ENCODE data around the gene CAND2.

CAND2 gene

DNA sequence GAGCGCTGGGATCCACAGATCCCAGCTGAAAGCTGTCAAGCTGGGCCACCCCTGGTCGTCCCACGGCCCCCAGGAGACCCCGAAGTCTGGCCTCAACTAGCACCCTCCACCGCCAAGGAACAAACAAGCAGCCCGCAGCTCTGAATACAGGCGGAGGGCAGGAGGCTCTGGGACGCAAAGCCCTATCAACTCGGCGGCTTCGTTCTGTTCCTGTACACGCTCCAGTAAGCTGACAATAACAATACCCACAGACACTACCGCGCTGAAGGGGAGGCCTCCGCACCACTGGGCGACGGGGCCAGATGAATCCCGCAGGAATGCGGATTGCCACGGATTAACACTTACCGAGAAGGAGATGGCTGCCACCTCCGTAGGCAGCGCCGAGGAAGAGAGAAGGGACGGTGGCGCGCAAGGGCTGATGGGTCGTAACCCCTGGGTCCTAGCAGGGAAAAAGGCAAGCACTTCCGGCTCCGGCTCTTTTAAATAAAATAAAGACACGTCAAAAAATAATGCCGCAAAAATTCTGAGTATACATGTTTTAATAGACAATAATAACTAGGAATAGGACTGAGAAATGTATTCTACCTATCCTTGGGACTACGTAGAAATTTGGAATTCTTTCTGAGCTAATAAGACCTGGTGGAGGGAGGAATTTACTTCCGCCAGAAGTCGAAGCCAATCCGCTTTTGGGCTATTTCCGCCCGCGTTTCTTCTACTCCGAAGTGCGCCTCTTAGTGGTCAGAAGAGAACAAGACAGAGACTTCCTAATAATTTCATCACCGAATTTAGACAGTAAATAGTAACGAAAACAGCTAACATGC, 44.9 kb downstream of the CAND2 start, which contains the start of gene RPL32:
TSS of gene RPL32 (minus strand) at position 417 of the 821 bp plus-strand sequence. CDS start 1,328 bp downstream, outside the sequence.
- peak; percentile 99 for TF ChIP-seq POLR2AphosphoS5 (IDR thresholded peaks at IDR 0.05; ENCODE audit: low read depth)
- peak; percentile 64 for TF ChIP-seq CTCF (IDR thresholded peaks at IDR 0.05; ENCODE audit: insufficient read depth, low read length)
- TF ChIP-seq SPI1 (IDR thresholded peaks at IDR 0.05; ENCODE audit: borderline replicate concordance, low read depth) = peak; percentile 22; the same call in 1 of the 2 replicates
- TF ChIP-seq, protein P1, sequence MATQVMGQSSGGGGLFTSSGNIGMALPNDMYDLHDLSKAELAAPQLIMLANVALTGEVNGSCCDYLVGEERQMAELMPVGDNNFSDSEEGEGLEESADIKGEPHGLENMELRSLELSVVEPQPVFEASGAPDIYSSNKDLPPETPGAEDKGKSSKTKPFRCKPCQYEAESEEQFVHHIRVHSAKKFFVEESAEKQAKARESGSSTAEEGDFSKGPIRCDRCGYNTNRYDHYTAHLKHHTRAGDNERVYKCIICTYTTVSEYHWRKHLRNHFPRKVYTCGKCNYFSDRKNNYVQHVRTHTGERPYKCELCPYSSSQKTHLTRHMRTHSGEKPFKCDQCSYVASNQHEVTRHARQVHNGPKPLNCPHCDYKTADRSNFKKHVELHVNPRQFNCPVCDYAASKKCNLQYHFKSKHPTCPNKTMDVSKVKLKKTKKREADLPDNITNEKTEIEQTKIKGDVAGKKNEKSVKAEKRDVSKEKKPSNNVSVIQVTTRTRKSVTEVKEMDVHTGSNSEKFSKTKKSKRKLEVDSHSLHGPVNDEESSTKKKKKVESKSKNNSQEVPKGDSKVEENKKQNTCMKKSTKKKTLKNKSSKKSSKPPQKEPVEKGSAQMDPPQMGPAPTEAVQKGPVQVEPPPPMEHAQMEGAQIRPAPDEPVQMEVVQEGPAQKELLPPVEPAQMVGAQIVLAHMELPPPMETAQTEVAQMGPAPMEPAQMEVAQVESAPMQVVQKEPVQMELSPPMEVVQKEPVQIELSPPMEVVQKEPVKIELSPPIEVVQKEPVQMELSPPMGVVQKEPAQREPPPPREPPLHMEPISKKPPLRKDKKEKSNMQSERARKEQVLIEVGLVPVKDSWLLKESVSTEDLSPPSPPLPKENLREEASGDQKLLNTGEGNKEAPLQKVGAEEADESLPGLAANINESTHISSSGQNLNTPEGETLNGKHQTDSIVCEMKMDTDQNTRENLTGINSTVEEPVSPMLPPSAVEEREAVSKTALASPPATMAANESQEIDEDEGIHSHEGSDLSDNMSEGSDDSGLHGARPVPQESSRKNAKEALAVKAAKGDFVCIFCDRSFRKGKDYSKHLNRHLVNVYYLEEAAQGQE (IDR thresholded peaks at IDR 0.05; ENCODE audit: insufficient replicate concordance, low read depth) = peak; percentile 81
- TF ChIP-seq GABPA (IDR thresholded peaks at IDR 0.05; ENCODE audit: low read depth) = peak; percentile 88
- H3K4me3 ChIP-seq (replicated peaks; ENCODE audit: insufficient read depth, low read length) = peak within 1 kb of the TSS; percentile 76
- H3K27me3 ChIP-seq (ENCODE audit: insufficient read depth, poor library complexity, severe bottlenecking) = no peaks in the 10 kb centered on the region
- peak within 1 kb of the TSS; percentile 99 for H3K27ac ChIP-seq (replicated peaks)
- DNase-seq (ENCODE audit: low read depth in 1 of 2, low spot score in 1 of 2) = peak; percentile 92 to 95

- no peak for DNase-seq (ENCODE audit: low read depth in 1 of 2, low spot score in 1 of 2)
- H3K27ac ChIP-seq (replicated peaks) = peak overlapping the region; percentile 99
- TF ChIP-seq SPI1 (IDR thresholded peaks at IDR 0.05; ENCODE audit: borderline replicate concordance, low read depth) (no peak), CTCF (IDR thresholded peaks at IDR 0.05; ENCODE audit: insufficient read depth, low read length) (no peak), GABPA (IDR thresholded peaks at IDR 0.05; ENCODE audit: low read depth) (no peak), POLR2AphosphoS5 (IDR thresholded peaks at IDR 0.05; ENCODE audit: low read depth) (no peak)
- TF ChIP-seq, protein P1 (IDR thresholded peaks at IDR 0.05; ENCODE audit: insufficient replicate concordance, low read depth) = no peak
- H3K27me3 ChIP-seq (ENCODE audit: insufficient read depth, poor library complexity, severe bottlenecking) = no peaks in the 10 kb centered on the region
- H3K4me3 ChIP-seq (replicated peaks; ENCODE audit: insufficient read depth, low read length) = 0 out of 2 replicates have a peak overlapping the region, but pooled peaks have one; percentile 2
These were observed 45.5 kb downstream of the CAND2 start for GRCh38 chr3:12841970-12842328.

DNA sequence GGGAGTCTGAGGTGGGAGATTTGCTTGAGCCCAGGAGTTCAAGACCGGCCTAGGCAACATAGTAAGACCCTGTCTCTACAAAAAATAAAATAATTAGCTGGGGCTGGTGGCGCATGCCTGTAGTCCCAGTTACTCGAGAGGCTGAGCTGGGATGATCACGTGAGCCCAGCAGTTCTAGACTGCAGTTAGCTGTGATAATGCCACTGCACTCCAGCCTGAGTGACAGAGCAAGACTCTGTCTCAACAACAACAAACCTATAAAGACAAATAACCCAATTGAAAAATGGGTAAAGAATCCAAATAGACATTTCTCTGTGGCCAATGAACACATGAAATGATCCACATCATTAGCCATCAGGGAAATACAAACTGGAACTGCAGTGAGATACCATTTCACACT, 46.0 kb downstream of the CAND2 start:
- DNase-seq (ENCODE audit: low read depth in 1 of 2, low spot score in 1 of 2) = no peak
- Histone ChIP-seq H3K4me3 (replicated peaks; ENCODE audit: insufficient read depth, low read length) (no peak overlapping the region), H3K27ac (replicated peaks) (no peak overlapping the region), H3K27me3 (ENCODE audit: insufficient read depth, poor library complexity, severe bottlenecking) (no peaks in the 10 kb centered on the region)
- TF ChIP-seq, protein P1 (IDR thresholded peaks at IDR 0.05; ENCODE audit: insufficient replicate concordance, low read depth) = no peak
- TF ChIP-seq GABPA (IDR thresholded peaks at IDR 0.05; ENCODE audit: low read depth) = no peak
- no peak for TF ChIP-seq POLR2AphosphoS5 (IDR thresholded peaks at IDR 0.05; ENCODE audit: low read depth)
- TF ChIP-seq SPI1 (IDR thresholded peaks at IDR 0.05; ENCODE audit: borderline replicate concordance, low read depth) = no peak
- TF ChIP-seq CTCF (IDR thresholded peaks at IDR 0.05; ENCODE audit: insufficient read depth, low read length) = no peak

Measured in HL-60 (cell line).